Fibroblast of lung (primary cell): ENCODE results near the gene CHTF8. TPM values are rescaled to one million over a fixed set of nuclear protein-coding genes. Genes with fewer than 3 reads are reported as not detected.

ENCODE experiments used
- DNase-seq, 2 donors: peaks; one replicate each; pipeline versions ENCODE4 v3.0.0 to v3.0.0-alpha.2; 2010; ENCODE audit warnings: low read depth in 2 of 2
- H2AFZ ChIP-seq: 2 replicates; pipeline ENCODE4 v1.5.1; 2012; ENCODE audit warnings: low read length, control low read depth, inconsistent platforms
- H3K27ac ChIP-seq: 2 replicates; pipeline ENCODE4 v1.5.1; 2011; ENCODE audit warnings: low read length, control low read depth; ENCODE audit not compliant: insufficient read depth
- H3K27me3 ChIP-seq: 2 replicates; pipeline ENCODE4 v1.5.1; 2011; ENCODE audit warnings: mild to moderate bottlenecking, low read length; ENCODE audit not compliant: control insufficient read depth, insufficient read depth
- H3K36me3 ChIP-seq: 2 replicates; pipeline ENCODE4 v1.5.1; 2011; ENCODE audit warnings: low read length; ENCODE audit not compliant: control insufficient read depth, insufficient read depth
- H3K4me1 ChIP-seq: 2 replicates; pipeline ENCODE4 v1.5.1; 2011; ENCODE audit warnings: low read length; ENCODE audit not compliant: control insufficient read depth, insufficient read depth; ENCODE audit errors: extremely low read depth
- H3K4me2 ChIP-seq: 2 replicates; pipeline ENCODE4 v1.5.1; 2011; ENCODE audit warnings: low read length, control low read depth; ENCODE audit not compliant: insufficient read depth; ENCODE audit errors: extremely low read depth
- H3K4me3 ChIP-seq, 4 experiments: fragments of 200-600 bp in 1 of 4; sonication (generic) in 1 of 4; replicated peaks in 1 of 4; 2 replicates each; pipeline ENCODE4 v1.5.1; 2011 to 2016; ENCODE audit warnings: low read length in 4 of 4, low read depth in 3 of 4, mild to moderate bottlenecking in 3 of 4, control low read depth in 2 of 4, inconsistent platforms in 1 of 4, mixed read lengths in 1 of 4; ENCODE audit not compliant: insufficient read depth in 1 of 4; ENCODE audit errors: control extremely low read depth in 1 of 4
- H3K79me2 ChIP-seq: 2 replicates; pipeline ENCODE4 v1.5.1; 2012; ENCODE audit warnings: mild to moderate bottlenecking, low read length, inconsistent platforms; ENCODE audit not compliant: control insufficient read depth, insufficient read depth
- H3K9ac ChIP-seq: 2 replicates; pipeline ENCODE4 v1.5.1; 2011; ENCODE audit warnings: mild to moderate bottlenecking, low read length, control low read depth; ENCODE audit not compliant: insufficient read depth
- H3K9me3 ChIP-seq: 2 replicates; pipeline ENCODE4 v1.5.1; 2012; ENCODE audit warnings: low read depth, low read length; ENCODE audit not compliant: control insufficient read depth, insufficient read depth
- H4K20me1 ChIP-seq: 2 replicates; pipeline ENCODE4 v1.5.1; 2011; ENCODE audit warnings: low read length; ENCODE audit not compliant: control insufficient read depth, insufficient read depth; ENCODE audit errors: extremely low read depth
- EZH2 ChIP-seq: IDR thresholded peaks from 2 replicates; pipeline ENCODE4 v1.5.1; 2012; ENCODE audit warnings: low read length, control low read depth, mild to moderate bottlenecking; ENCODE audit errors: missing control alignments
- polyA plus RNA-seq, 2 donors: library from polyadenylated mRNA; depleted of rRNA in 1 of 2; stranded (reverse) in 1 of 2; unstranded in 1 of 2; fragments of >200 nt; gene quantifications; 2 replicates each; pipeline ENCODE4 v1.2.1, GENCODE V29; 2011 to 2012; ENCODE audit warnings: missing spikeins in 1 of 2
- total RNA-seq: library from RNA; depleted of rRNA; stranded (reverse); fragments of >200 nt; gene quantifications from 2 replicates; pipeline ENCODE4 v1.2.1, GENCODE V29; 2014
- TF ChIP-seq, protein P1 (sequence below), 2 donors: IDR thresholded peaks in 1 of 2; conservative IDR thresholded peaks in 1 of 2; 1 replicate in 1 of 2; 2 replicates in 1 of 2; pipeline ENCODE4 v1.5.1; 2011 to 2012; ENCODE audit warnings: low read length in 2 of 2, control low read depth in 1 of 2, inconsistent platforms in 1 of 2, low read depth in 1 of 2, mild to moderate bottlenecking in 1 of 2

The CHTF8 gene
- total and polyA plus RNA-seq, 2 donors (not counting 1 experiment from before 2014, with no cell fraction given): 55.7 to 74.3 TPM

GRCh38 chr16:69093974-69094373, 38.4 kb downstream of the CHTF8 start:
- H3K27me3 ChIP-seq: no peaks in the 10 kb centered on the region

GRCh38 chr16:69089091-69089910, 43.1 kb downstream of the CHTF8 start:
- H3K9me3 ChIP-seq: no peaks in the 10 kb centered on the region
- no peaks in the 10 kb centered on the region for H3K27me3 ChIP-seq
- peak overlapping the region; percentile 3 for H3K4me2 ChIP-seq
- no peaks in the 10 kb centered on the region for H4K20me1 ChIP-seq
- no peak overlapping the region for H3K27ac ChIP-seq
- TF ChIP-seq, protein P1, sequence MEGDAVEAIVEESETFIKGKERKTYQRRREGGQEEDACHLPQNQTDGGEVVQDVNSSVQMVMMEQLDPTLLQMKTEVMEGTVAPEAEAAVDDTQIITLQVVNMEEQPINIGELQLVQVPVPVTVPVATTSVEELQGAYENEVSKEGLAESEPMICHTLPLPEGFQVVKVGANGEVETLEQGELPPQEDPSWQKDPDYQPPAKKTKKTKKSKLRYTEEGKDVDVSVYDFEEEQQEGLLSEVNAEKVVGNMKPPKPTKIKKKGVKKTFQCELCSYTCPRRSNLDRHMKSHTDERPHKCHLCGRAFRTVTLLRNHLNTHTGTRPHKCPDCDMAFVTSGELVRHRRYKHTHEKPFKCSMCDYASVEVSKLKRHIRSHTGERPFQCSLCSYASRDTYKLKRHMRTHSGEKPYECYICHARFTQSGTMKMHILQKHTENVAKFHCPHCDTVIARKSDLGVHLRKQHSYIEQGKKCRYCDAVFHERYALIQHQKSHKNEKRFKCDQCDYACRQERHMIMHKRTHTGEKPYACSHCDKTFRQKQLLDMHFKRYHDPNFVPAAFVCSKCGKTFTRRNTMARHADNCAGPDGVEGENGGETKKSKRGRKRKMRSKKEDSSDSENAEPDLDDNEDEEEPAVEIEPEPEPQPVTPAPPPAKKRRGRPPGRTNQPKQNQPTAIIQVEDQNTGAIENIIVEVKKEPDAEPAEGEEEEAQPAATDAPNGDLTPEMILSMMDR (conservative IDR thresholded peaks at IDR 0.05 in 1 of 2, IDR thresholded peaks at IDR 0.05 in 1 of 2; ENCODE audit: low read depth in 1 of 2, low read length in 2 of 2): no peak
- no peak for TF ChIP-seq EZH2
- no peak overlapping the region for H2AFZ ChIP-seq
- H3K79me2 ChIP-seq: no peaks in the 10 kb centered on the region
- peak in 1 of 2 donors; percentile 53 for DNase-seq
- H3K9ac ChIP-seq: no peak overlapping the region
- no peak overlapping the region for H3K4me3 ChIP-seq
- H3K4me1 ChIP-seq: no peaks in the 10 kb centered on the region
- no peaks in the 10 kb centered on the region for H3K36me3 ChIP-seq

More at GRCh38 chr16:69093974-69094373, 38.4 kb downstream of the CHTF8 start:
- H3K4me1 ChIP-seq: no peaks in the 10 kb centered on the region
- no peaks in the 10 kb centered on the region for H3K9me3 ChIP-seq
- TF ChIP-seq, protein P1 (conservative IDR thresholded peaks at IDR 0.05 in 1 of 2, IDR thresholded peaks at IDR 0.05 in 1 of 2; ENCODE audit: low read depth in 1 of 2, low read length in 2 of 2): no peak
- no peak for TF ChIP-seq EZH2
- H4K20me1 ChIP-seq: no peaks in the 10 kb centered on the region
- no peaks in the 10 kb centered on the region for H3K79me2 ChIP-seq
- H3K36me3 ChIP-seq: no peaks in the 10 kb centered on the region
- no peak overlapping the region for H3K4me3 ChIP-seq
- H2AFZ ChIP-seq: no peak overlapping the region
- no peak overlapping the region for H3K4me2 ChIP-seq
- H3K27ac ChIP-seq: no peak overlapping the region
- no peak for DNase-seq
- H3K9ac ChIP-seq: no peak overlapping the region

GRCh38 chr16:69088684-69089083, 43.7 kb downstream of the CHTF8 start:
- no peak overlapping the region for H2AFZ ChIP-seq
- no peak overlapping the region for H3K27ac ChIP-seq
- no peak overlapping the region for H3K9ac ChIP-seq
- H3K36me3 ChIP-seq: no peaks in the 10 kb centered on the region
- no peak overlapping the region for H3K4me3 ChIP-seq
- TF ChIP-seq, protein P1 (conservative IDR thresholded peaks at IDR 0.05 in 1 of 2, IDR thresholded peaks at IDR 0.05 in 1 of 2; ENCODE audit: low read depth in 1 of 2, low read length in 2 of 2): no peak
- no peaks in the 10 kb centered on the region for H3K4me1 ChIP-seq
- DNase-seq: no peak
- H3K9me3 ChIP-seq: no peaks in the 10 kb centered on the region
- H3K4me2 ChIP-seq: no peak overlapping the region
- no peaks in the 10 kb centered on the region for H4K20me1 ChIP-seq
- H3K79me2 ChIP-seq: no peaks in the 10 kb centered on the region
- no peaks in the 10 kb centered on the region for H3K27me3 ChIP-seq
